SIG-M5 treated with dmso at 0.1 percent for 504 hours (cell line): ENCODE results near the gene CXorf51B.
"Not testable (repeated sequence)": the region's sequence is repeated elsewhere in the genome, so short reads cannot be mapped to it uniquely, and the experiment has no call there.

ENCODE experiments used
- DNase-seq: peaks from one replicate; lab custom pipeline; 2025; ENCODE audit not compliant: unreplicated experiment; lab: John Stamatoyannopoulos, UW

Gene CXorf51B

DNA sequence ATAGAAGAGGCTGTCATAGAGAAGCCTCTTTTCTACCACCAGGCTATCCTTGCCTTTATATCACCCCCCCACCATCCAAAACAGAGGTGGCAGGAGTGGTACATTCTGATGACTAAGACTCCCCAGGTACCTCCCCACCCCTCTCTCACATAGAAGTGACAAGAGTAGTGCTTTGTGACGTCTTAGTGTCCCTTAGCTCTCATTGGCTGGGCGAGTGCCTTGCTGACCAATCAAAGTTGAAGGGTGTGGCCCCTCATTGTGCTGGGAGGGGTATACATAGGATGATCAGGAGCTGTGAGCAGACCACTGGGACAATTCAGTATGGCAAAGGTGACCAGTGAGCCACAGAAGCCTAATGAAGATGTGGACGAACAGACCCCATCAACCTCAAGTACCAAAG lies at the start of gene CXorf51B:
Gene CXorf51B (plus strand): TSS at position 301 of the 400 bp plus-strand sequence. CDS start 21 bp downstream, at position 322.
- DNase-seq, result not testable (repeated sequence)

DNA sequence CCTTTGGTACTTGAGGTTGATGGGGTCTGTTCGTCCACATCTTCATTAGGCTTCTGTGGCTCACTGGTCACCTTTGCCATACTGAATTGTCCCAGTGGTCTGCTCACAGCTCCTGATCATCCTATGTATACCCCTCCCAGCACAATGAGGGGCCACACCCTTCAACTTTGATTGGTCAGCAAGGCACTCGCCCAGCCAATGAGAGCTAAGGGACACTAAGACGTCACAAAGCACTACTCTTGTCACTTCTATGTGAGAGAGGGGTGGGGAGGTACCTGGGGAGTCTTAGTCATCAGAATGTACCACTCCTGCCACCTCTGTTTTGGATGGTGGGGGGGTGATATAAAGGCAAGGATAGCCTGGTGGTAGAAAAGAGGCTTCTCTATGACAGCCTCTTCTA lies 5.1 kb downstream of the CXorf51B start, which contains the start of gene CXorf51A:
Gene CXorf51A (minus strand): TSS at position 101 of the 400 bp plus-strand sequence. CDS start 21 bp downstream, at position 80.
- DNase-seq, result not testable (repeated sequence)

DNA sequence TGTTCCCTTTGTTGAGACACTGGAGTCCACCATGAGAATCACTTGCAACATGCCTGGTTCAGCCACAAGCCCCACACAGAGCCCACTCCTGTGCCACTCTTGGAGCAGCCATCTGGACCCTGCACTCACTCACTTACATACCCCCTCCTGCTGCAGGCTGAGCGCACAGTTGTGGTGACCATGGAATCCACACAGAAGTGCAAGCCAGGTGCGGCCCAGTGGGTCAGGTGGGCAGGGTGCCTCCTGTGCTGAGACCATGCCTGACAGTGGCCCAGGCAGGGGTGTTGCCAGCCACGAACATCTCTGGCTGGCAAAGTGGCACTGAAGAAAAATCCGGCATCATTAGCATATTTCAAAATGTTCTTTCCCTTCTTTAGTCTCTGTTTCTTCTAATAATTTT lies 22.4 kb downstream of the CXorf51B start:
- no peak for DNase-seq

DNA sequence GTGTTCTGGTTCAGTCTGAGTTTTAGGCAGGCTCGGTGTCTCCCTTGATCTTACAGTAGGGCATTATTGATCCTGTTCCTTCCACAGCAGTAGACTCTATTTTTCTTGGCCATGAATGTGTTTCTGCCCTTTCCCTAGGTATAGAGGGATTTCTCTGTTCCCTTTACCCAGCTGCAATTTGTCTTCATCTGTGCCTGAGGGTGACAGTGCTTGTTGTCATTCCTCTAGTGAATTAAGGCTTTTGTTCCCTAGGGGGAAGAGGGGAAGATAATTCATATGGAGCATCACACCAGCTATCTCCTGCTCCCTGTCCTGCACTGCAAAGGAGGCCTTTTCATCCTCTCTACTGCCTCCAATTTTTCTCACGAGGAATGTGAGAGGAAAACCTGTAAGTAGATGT lies 44.7 kb downstream of the CXorf51B start:
- DNase-seq, result no peak
